ENCODE data around the gene TRMO. TPM values are rescaled to one million over a fixed set of nuclear protein-coding genes. Genes with fewer than 3 reads are reported as not detected.

TRMO gene
- total and polyA plus RNA-seq, 2 of the 13 experiments (the other 11 are each of a cell fraction or from before 2014, with no cell fraction given) = 8.7 to 18.6 TPM

- TF ChIP-seq ZNF124 (CRISPR knock-in tag; IDR thresholded peaks at IDR 0.05) = no peak
- no peak for TF ChIP-seq BATF2 (CRISPR knock-in tag; IDR thresholded peaks at IDR 0.05)
- no peak for TF ChIP-seq NFE2L1 (CRISPR knock-in tag; IDR thresholded peaks at IDR 0.05; ENCODE audit: borderline replicate concordance)
- TF ChIP-seq, protein P1, sequence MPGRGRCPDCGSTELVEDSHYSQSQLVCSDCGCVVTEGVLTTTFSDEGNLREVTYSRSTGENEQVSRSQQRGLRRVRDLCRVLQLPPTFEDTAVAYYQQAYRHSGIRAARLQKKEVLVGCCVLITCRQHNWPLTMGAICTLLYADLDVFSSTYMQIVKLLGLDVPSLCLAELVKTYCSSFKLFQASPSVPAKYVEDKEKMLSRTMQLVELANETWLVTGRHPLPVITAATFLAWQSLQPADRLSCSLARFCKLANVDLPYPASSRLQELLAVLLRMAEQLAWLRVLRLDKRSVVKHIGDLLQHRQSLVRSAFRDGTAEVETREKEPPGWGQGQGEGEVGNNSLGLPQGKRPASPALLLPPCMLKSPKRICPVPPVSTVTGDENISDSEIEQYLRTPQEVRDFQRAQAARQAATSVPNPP (CRISPR knock-in tag; IDR thresholded peaks at IDR 0.05) = no peak
- no peak for TF ChIP-seq ZNF503 (CRISPR knock-in tag; IDR thresholded peaks at IDR 0.05)
- TF ChIP-seq FOXA1 (IDR thresholded peaks at IDR 0.05) = no peak
- no peak for TF ChIP-seq FOXA1 (CRISPR knock-in tag; IDR thresholded peaks at IDR 0.05)
- no peak for TF ChIP-seq TEAD2 (CRISPR knock-in tag; IDR thresholded peaks at IDR 0.05)
- no peak for TF ChIP-seq RFXAP (CRISPR knock-in tag; IDR thresholded peaks at IDR 0.05; ENCODE audit: borderline replicate concordance)
- TF ChIP-seq TRIM24 (CRISPR knock-in tag; IDR thresholded peaks at IDR 0.05) = no peak
These were observed 48.9 kb downstream of the TRMO start (continued) for GRCh38 chr9:97873425-97873824.

GRCh38 chr9:97868859-97869258 lies 53.4 kb downstream of the TRMO start:
- H3K9me3 ChIP-seq (ENCODE audit: low read length) = no peaks in the 10 kb centered on the region
- in situ Hi-C loops (cut with HindIII; ENCODE audit: extremely low pct_ligation_motif_present, low pct_unique_long_range_greater_than_20kb) = no loop called here
- H3K27ac ChIP-seq (ENCODE audit: extremely low read length, insufficient read depth, low read length) = no peak overlapping the region
- no peak overlapping the region for H3K4me3 ChIP-seq (replicated peaks in 1 of 3; ENCODE audit: insufficient read depth in 1 of 3, low read depth in 2 of 3, low read length in 3 of 3)
- ChIA-PET CTCF (ENCODE audit: low intra/inter-chr PET ratio, low total read pairs) (no interaction called here), POLR2A (no interaction called here)
- no peak for FAIRE-seq
- WGBS (ENCODE audit: low lambda C conversion rate) = 29% methylated on average over 3 of the region's 3 CpGs
- H3K9ac ChIP-seq (ENCODE audit: insufficient read depth, low read depth, low read length) = no peak overlapping the region
- no peak overlapping the region for H2AFZ ChIP-seq (ENCODE audit: low read length)
- BruUV-seq (replicated peaks) = no TSS peak
- no peak overlapping the region for H3K4me2 ChIP-seq (ENCODE audit: low read depth, low read length)
- H3K79me2 ChIP-seq (ENCODE audit: insufficient read depth, low read length) = no peaks in the 10 kb centered on the region
- H4K20me1 ChIP-seq (ENCODE audit: insufficient read depth, low read length) = no peaks in the 10 kb centered on the region
- no peak for ATAC-seq
- no peak for DNase-seq (ENCODE audit: low spot score)
- intact Hi-C loops (cut with micrococcal nuclease; ENCODE audit: unreplicated experiment) = no loop called here
- H3K27me3 ChIP-seq (ENCODE audit: control insufficient read depth in 1 of 2, insufficient read depth in 2 of 2, low read length in 2 of 2) = peaks cover 0 to 7% of the 10 kb centered on the region in 2 experiments; a peak in 1 of 5 replicates
- H3K36me3 ChIP-seq (replicated peaks in 1 of 2; ENCODE audit: control insufficient read depth in 1 of 2, insufficient read depth in 2 of 2, low read length in 2 of 2) = no peaks in the 10 kb centered on the region
- H3K4me1 ChIP-seq (ENCODE audit: insufficient read depth, low read length) = no peaks in the 10 kb centered on the region
- TF ChIP-seq, protein P2, sequence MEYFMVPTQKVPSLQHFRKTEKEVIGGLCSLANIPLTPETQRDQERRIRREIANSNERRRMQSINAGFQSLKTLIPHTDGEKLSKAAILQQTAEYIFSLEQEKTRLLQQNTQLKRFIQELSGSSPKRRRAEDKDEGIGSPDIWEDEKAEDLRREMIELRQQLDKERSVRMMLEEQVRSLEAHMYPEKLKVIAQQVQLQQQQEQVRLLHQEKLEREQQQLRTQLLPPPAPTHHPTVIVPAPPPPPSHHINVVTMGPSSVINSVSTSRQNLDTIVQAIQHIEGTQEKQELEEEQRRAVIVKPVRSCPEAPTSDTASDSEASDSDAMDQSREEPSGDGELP (IDR thresholded peaks at IDR 0.05; ENCODE audit: borderline replicate concordance, low read depth) = no peak
- TF ChIP-seq NPAS2 (CRISPR knock-in tag; IDR thresholded peaks at IDR 0.05; ENCODE audit: borderline replicate concordance) = no peak
- TF ChIP-seq, protein P3, sequence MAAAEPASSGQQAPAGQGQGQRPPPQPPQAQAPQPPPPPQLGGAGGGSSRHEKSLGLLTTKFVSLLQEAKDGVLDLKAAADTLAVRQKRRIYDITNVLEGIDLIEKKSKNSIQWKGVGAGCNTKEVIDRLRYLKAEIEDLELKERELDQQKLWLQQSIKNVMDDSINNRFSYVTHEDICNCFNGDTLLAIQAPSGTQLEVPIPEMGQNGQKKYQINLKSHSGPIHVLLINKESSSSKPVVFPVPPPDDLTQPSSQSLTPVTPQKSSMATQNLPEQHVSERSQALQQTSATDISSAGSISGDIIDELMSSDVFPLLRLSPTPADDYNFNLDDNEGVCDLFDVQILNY (CRISPR knock-in tag; conservative IDR thresholded peaks at IDR 0.05) = no peak
- TF ChIP-seq ZFAT (CRISPR knock-in tag; conservative IDR thresholded peaks at IDR 0.05) = no peak
- no peak for TF ChIP-seq MEIS2 (CRISPR knock-in tag; IDR thresholded peaks at IDR 0.05)
- TF ChIP-seq ZKSCAN1 (IDR thresholded peaks at IDR 0.05; ENCODE audit: low read length) = no peak
- no peak for TF ChIP-seq ZNF484 (CRISPR knock-in tag; IDR thresholded peaks at IDR 0.05; ENCODE audit: borderline replicate concordance, low read depth)
- TF ChIP-seq ZMAT5 (CRISPR knock-in tag; IDR thresholded peaks at IDR 0.05; ENCODE audit: borderline replicate concordance, low read depth) = no peak
